Hepatocyte (in vitro differentiated cells): ENCODE measurements around the gene GDF15. TPM values are rescaled to one million over a fixed set of nuclear protein-coding genes. Genes with fewer than 3 reads are reported as not detected.
A peak's percentile ranks its signal among the peaks of the same experiment; 100 is the strongest.

Experiments
- DNase-seq: peaks from one replicate; pipeline ENCODE4 v3.0.0-alpha.2; 2016; ENCODE audit warnings: low spot score
- H2AFZ ChIP-seq: fragments of 200-600 bp; sonication (generic); 2 replicates; pipeline ENCODE4 v1.6.0; 2016; ENCODE audit warnings: antibody characterized with exemption, mild to moderate bottlenecking
- H3K27ac ChIP-seq: fragments of 200-600 bp; sonication (generic); 2 replicates; pipeline ENCODE4 v1.5.1; 2016; ENCODE audit warnings: mild to moderate bottlenecking
- H3K27me3 ChIP-seq: fragments of 200-600 bp; sonication (generic); 2 replicates; pipeline ENCODE4 v1.6.1; 2016
- H3K36me3 ChIP-seq: fragments of 200-600 bp; sonication (generic); replicated peaks from 2 replicates; pipeline ENCODE4 v1.5.1; 2016; ENCODE audit warnings: low read depth; ENCODE audit not compliant: insufficient read depth
- H3K4me1 ChIP-seq: fragments of 200-600 bp; sonication (generic); 2 replicates; pipeline ENCODE4 v1.5.1; 2016; ENCODE audit warnings: mild to moderate bottlenecking, moderate library complexity; ENCODE audit not compliant: insufficient read depth
- H3K4me2 ChIP-seq: fragments of 200-600 bp; sonication (generic); 2 replicates; pipeline ENCODE4 v1.6.0; 2016
- H3K4me3 ChIP-seq: fragments of 200-600 bp; sonication (generic); 2 replicates; pipeline ENCODE4 v1.5.1; 2016; ENCODE audit warnings: mild to moderate bottlenecking
- H3K79me2 ChIP-seq: fragments of 200-600 bp; sonication (generic); 2 replicates; pipeline ENCODE4 v1.6.0; 2017; ENCODE audit warnings: mild to moderate bottlenecking
- H3K9me2 ChIP-seq: fragments of 200-600 bp; sonication (generic); replicated peaks from 2 replicates; pipeline ENCODE4 v1.6.0; 2017; ENCODE audit warnings: mild to moderate bottlenecking; ENCODE audit not compliant: insufficient read depth
- H3K9me3 ChIP-seq: fragments of 200-600 bp; sonication (generic); 2 replicates; pipeline ENCODE4 v1.5.1; 2016; ENCODE audit warnings: low read depth, mild to moderate bottlenecking
- H4K20me1 ChIP-seq: fragments of 200-600 bp; sonication (generic); 2 replicates; pipeline ENCODE4 v1.6.0; 2016; ENCODE audit warnings: mild to moderate bottlenecking; ENCODE audit not compliant: insufficient read depth, poor library complexity, severe bottlenecking
- CTCF ChIP-seq: fragments of 200-600 bp; sonication (generic); IDR thresholded peaks from 2 replicates; pipeline ENCODE4 v1.5.1; 2016; ENCODE audit warnings: antibody characterized with exemption, mild to moderate bottlenecking; ENCODE audit not compliant: poor library complexity
- EZH2 ChIP-seq: fragments of 200-600 bp; sonication (generic); IDR thresholded peaks from 2 replicates; pipeline ENCODE4 v1.6.1; 2016; ENCODE audit warnings: antibody characterized with exemption, mild to moderate bottlenecking, borderline replicate concordance
- EZH2phosphoT487 ChIP-seq: fragments of 200-600 bp; sonication (generic); IDR thresholded peaks from one replicate; pipeline ENCODE4 v1.6.1; 2018; ENCODE audit warnings: antibody characterized with exemption, mild to moderate bottlenecking, low read depth, moderate library complexity; ENCODE audit not compliant: unreplicated experiment, severe bottlenecking
- WGBS: methylation state at CpG from one replicate; pipeline ENCODE4 v1.1.6; 2016; ENCODE audit warnings: low lambda C conversion rate; ENCODE audit errors: missing lambda C conversion rate; 5-methylcytosine and 5-hydroxymethylcytosine counted together
- polyA plus RNA-seq: library from polyadenylated mRNA; unstranded; fragments of >200 nt; fragmentation: Nextera tagmentation; extraction: Ambion mirVana; gene quantifications from 2 replicates; pipeline ENCODE4 v1.2.1, GENCODE V29; 2016
- total RNA-seq: library from RNA; depleted of rRNA; stranded (reverse); fragments of >200 nt; gene quantifications from 2 replicates; pipeline ENCODE4 v1.2.3, GENCODE V29; 2014

Gene GDF15
- total and polyA plus RNA-seq, 2 experiments from 2014 or later, result 123 to 175 TPM

GRCh38 chr19:18421371-18421959, 35.5 kb downstream of the GDF15 start:
- peak overlapping the region; percentile 91 for H3K4me2 ChIP-seq
- H4K20me1 ChIP-seq, result peaks cover 40% of the 10 kb centered on the region
- TF ChIP-seq CTCF (no peak), EZH2 (no peak), EZH2phosphoT487 (no peak)
- peaks cover 47% of the 10 kb centered on the region for H3K4me1 ChIP-seq
- WGBS, result 92% methylated on average over 12 of the region's 12 CpGs
- no peaks in the 10 kb centered on the region for H3K9me2 ChIP-seq
- no peak overlapping the region for H3K4me3 ChIP-seq
- no peak overlapping the region for H2AFZ ChIP-seq
- H3K79me2 ChIP-seq, result peaks cover 65% of the 10 kb centered on the region
- H3K9me3 ChIP-seq, result no peaks in the 10 kb centered on the region
- no peak overlapping the region for H3K27ac ChIP-seq
- H3K27me3 ChIP-seq, result no peaks in the 10 kb centered on the region
- DNase-seq, result no peak
- H3K36me3 ChIP-seq, result no peaks in the 10 kb centered on the region

- Histone ChIP-seq H3K27me3 (no peaks in the 10 kb centered on the region), H3K79me2 (peaks cover 65% of the 10 kb centered on the region), H3K36me3 (no peaks in the 10 kb centered on the region)
These were observed 36.7 kb downstream of the GDF15 start for GRCh38 chr19:18422530-18423191.

GRCh38 chr19:18423258-18424020, 37.5 kb downstream of the GDF15 start:
- Histone ChIP-seq H3K9me2 (no peaks in the 10 kb centered on the region), H3K36me3 (no peaks in the 10 kb centered on the region), H4K20me1 (peaks cover 40% of the 10 kb centered on the region), H3K79me2 (peaks cover 63% of the 10 kb centered on the region), H3K4me1 (peaks cover 29% of the 10 kb centered on the region), H2AFZ (no peak overlapping the region), H3K4me2 (no peak overlapping the region), H3K4me3 (no peak overlapping the region), H3K27ac (peak overlapping the region; percentile 16), H3K27me3 (no peaks in the 10 kb centered on the region), H3K9me3 (no peaks in the 10 kb centered on the region)
- TF ChIP-seq EZH2phosphoT487 (no peak), EZH2 (no peak), CTCF (no peak)
- 92% methylated on average over 17 of the region's 21 CpGs for WGBS
- DNase-seq, result no peak

More at GRCh38 chr19:18422530-18423191, 36.7 kb downstream of the GDF15 start:
- 96% methylated on average over 14 of the region's 14 CpGs for whole genome bisulfite sequencing
- H3K9me2 ChIP-seq, result no peaks in the 10 kb centered on the region
- peaks cover 40% of the 10 kb centered on the region for H4K20me1 ChIP-seq
- no peak overlapping the region for H3K4me2 ChIP-seq
- no peak overlapping the region for H2AFZ ChIP-seq
- H3K4me3 ChIP-seq, result no peak overlapping the region
- no peak for TF ChIP-seq EZH2phosphoT487
- TF ChIP-seq CTCF, result no peak
- TF ChIP-seq EZH2, result no peak
- no peak overlapping the region for H3K27ac ChIP-seq
- H3K4me1 ChIP-seq, result peaks cover 37% of the 10 kb centered on the region
- no peak for DNase-seq
- no peaks in the 10 kb centered on the region for H3K9me3 ChIP-seq
